ENCODE measurements around the gene VPREB3. TPM values are rescaled to one million over a fixed set of nuclear protein-coding genes. Genes with fewer than 3 reads are reported as not detected.
A peak's percentile ranks its signal among the peaks of the same experiment; 100 is the strongest.

Gene VPREB3
- polyA plus RNA-seq, 3 donors, result 0.88 to 1.0 (median 1.0) TPM

DNA sequence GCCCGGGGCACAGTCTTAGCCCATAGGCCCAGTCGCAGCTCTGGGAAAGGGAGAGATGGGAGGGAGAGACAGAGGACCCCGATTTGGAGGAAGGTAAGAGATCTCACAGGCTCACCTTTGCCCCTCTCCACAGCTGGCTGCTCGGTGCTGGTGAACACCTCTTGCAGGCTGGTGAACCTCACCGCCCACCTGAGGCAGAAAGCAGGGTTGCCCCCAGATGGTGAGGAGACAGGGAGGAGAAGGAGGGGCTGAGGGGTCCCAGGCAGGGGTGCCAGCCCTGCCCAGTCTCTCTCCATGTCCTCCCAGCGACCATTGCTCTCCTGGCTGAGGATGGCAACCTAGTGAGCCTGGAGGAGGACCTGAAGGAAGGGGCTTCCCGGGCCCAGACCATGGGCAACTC lies 9.7 kb upstream of the VPREB3 start:
- H2AFZ ChIP-seq (ENCODE audit: insufficient read depth, low read depth, low read length, poor library complexity, severe bottlenecking), result peak overlapping the region; percentile 75
- H3K4me1 ChIP-seq (ENCODE audit: control insufficient read depth in 1 of 2, insufficient read depth in 2 of 2, low read length in 2 of 2), result peaks cover 32 to 46% of the 10 kb centered on the region in 2 donors
- no peak overlapping the region for H3K27ac ChIP-seq (ENCODE audit: low read depth in 1 of 2, low read length in 2 of 2)
- 90% methylated on average over 2 of the region's 7 CpGs for WGBS (ENCODE audit: insufficient coverage)
- peaks cover 0 to 2% (median 0%) of the 10 kb centered on the region in 7 donors for H3K9me3 Mint-ChIP-seq
- H4K20me1 ChIP-seq (ENCODE audit: insufficient read depth, low read length), result no peaks in the 10 kb centered on the region
- no peak overlapping the region for H3K27ac Mint-ChIP-seq
- H3K4me3 ChIP-seq (replicated peaks in 1 of 3; ENCODE audit: low read depth in 2 of 3, low read length in 3 of 3), result peak overlapping the region in 1 of 3 experiments; percentile 70
- H3K4me2 ChIP-seq (replicated peaks; ENCODE audit: extremely low read depth, low read length, poor library complexity, severe bottlenecking), result peak overlapping the region; percentile 82
- H3K36me3 Mint-ChIP-seq, result peaks cover 11 to 13% of the 10 kb centered on the region in 2 donors
- intact Hi-C loops (cut with micrococcal nuclease), result no loop called here
- peaks cover 47% of the 10 kb centered on the region for H3K4me1 Mint-ChIP-seq
- H3K9ac ChIP-seq (ENCODE audit: insufficient read depth, low read length, poor library complexity, severe bottlenecking), result peak overlapping the region; percentile 50
- peaks cover 10% of the 10 kb centered on the region for H3K79me2 ChIP-seq (ENCODE audit: insufficient read depth, low read length)
- peaks cover 0 to 2% (median 0%) of the 10 kb centered on the region in 3 donors for H3K27me3 Mint-ChIP-seq (ENCODE audit: low read depth in 3 of 3)
- H3K36me3 ChIP-seq (replicated peaks in 1 of 2; ENCODE audit: control insufficient read depth in 1 of 2, insufficient read depth in 2 of 2, low read length in 2 of 2), result peaks cover 0 to 15% of the 10 kb centered on the region in 2 donors
- no peak for TF ChIP-seq CTCF (IDR thresholded peaks at IDR 0.05)
- H3K9me3 ChIP-seq (replicated peaks in 1 of 2; ENCODE audit: control insufficient read depth in 1 of 2, insufficient read depth in 1 of 2, low read length in 2 of 2), result no peaks in the 10 kb centered on the region
- H3K27me3 ChIP-seq (ENCODE audit: control insufficient read depth in 2 of 2, insufficient read depth in 2 of 2, low read length in 2 of 2), result no peaks in the 10 kb centered on the region
- no peak for DNase-seq
- peak overlapping the region; percentile 70 to 86 for H3K4me3 Mint-ChIP-seq

- peak overlapping the region; percentile 70 to 86 for H3K4me3 Mint-ChIP-seq
- Histone ChIP-seq H3K9me3 (replicated peaks in 1 of 2; ENCODE audit: control insufficient read depth in 1 of 2, insufficient read depth in 1 of 2, low read length in 2 of 2) (no peaks in the 10 kb centered on the region), H3K79me2 (ENCODE audit: insufficient read depth, low read length) (peaks cover 10% of the 10 kb centered on the region), H3K27ac (ENCODE audit: low read depth in 1 of 2, low read length in 2 of 2) (no peak overlapping the region), H3K4me2 (replicated peaks; ENCODE audit: extremely low read depth, low read length, poor library complexity, severe bottlenecking) (peak overlapping the region; percentile 82), H3K4me3 (replicated peaks in 1 of 3; ENCODE audit: low read depth in 2 of 3, low read length in 3 of 3) (peak overlapping the region; percentile 24 to 70 (median 34)), H3K36me3 (replicated peaks in 1 of 2; ENCODE audit: control insufficient read depth in 1 of 2, insufficient read depth in 2 of 2, low read length in 2 of 2) (peaks cover 0 to 15% of the 10 kb centered on the region in 2 donors), H3K4me1 (ENCODE audit: control insufficient read depth in 1 of 2, insufficient read depth in 2 of 2, low read length in 2 of 2) (peaks cover 32 to 44% of the 10 kb centered on the region in 2 donors), H3K27me3 (ENCODE audit: control insufficient read depth in 2 of 2, insufficient read depth in 2 of 2, low read length in 2 of 2) (no peaks in the 10 kb centered on the region), H3K9ac (ENCODE audit: insufficient read depth, low read length, poor library complexity, severe bottlenecking) (peak overlapping the region; percentile 50), H4K20me1 (ENCODE audit: insufficient read depth, low read length) (no peaks in the 10 kb centered on the region), H2AFZ (ENCODE audit: insufficient read depth, low read depth, low read length, poor library complexity, severe bottlenecking) (peak overlapping the region; percentile 75)
- H3K36me3 Mint-ChIP-seq, result peaks cover 11 to 13% of the 10 kb centered on the region in 2 donors
- intact Hi-C loops (cut with micrococcal nuclease), result no loop called here
- no peak overlapping the region for H3K27ac Mint-ChIP-seq
- 9% methylated on average over 12 of the region's 17 CpGs for WGBS (ENCODE audit: insufficient coverage)
- peaks cover 0 to 2% (median 0%) of the 10 kb centered on the region in 3 donors for H3K27me3 Mint-ChIP-seq (ENCODE audit: low read depth in 3 of 3)
- no peak for DNase-seq
- H3K9me3 Mint-ChIP-seq, result peaks cover 0 to 2% (median 0%) of the 10 kb centered on the region in 7 donors
- no peak for TF ChIP-seq CTCF (IDR thresholded peaks at IDR 0.05)
- H3K4me1 Mint-ChIP-seq, result peaks cover 47% of the 10 kb centered on the region
These were observed 9.3 kb upstream of the VPREB3 start for GRCh38 chr22:23763579-23763945.

Data from CD14-positive monocyte (primary cell).